NCI-H2081 (cell line): Measurements from ENCODE around the gene HSD11B1L.
A peak's percentile ranks its signal among the peaks of the same experiment; 100 is the strongest.

Experiments used
- DNase-seq, 2 experiments: peaks; one replicate each; lab custom pipeline; 2025; lab: John Stamatoyannopoulos, UW

Gene HSD11B1L

DNA sequence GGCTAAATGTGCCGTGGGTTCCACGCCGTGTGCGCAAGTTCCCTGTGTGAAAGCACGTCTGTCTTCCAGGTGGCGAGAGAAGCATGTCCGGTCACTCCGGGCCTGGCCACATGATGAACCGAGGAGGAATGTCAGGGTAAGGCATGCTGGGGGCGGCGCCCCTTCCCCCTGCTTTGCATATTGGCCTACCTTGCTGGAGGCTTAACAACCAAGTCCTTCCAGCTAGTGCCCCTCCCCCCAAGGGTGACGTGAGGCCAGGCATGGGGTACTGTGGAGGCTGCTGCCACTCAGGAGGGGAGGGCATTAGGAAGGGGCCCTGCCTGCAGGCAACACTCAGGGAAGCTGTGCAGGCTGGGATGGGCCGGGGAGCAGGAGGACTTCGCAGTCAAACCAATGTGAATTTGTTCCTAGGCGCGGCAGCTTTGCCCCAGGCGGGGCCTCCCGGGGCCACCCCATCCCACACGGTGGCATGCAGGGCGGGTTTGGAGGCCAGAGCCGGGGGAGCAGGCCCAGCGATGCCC lies 13.0 kb upstream of the HSD11B1L start:
- no peak for DNase-seq

DNA sequence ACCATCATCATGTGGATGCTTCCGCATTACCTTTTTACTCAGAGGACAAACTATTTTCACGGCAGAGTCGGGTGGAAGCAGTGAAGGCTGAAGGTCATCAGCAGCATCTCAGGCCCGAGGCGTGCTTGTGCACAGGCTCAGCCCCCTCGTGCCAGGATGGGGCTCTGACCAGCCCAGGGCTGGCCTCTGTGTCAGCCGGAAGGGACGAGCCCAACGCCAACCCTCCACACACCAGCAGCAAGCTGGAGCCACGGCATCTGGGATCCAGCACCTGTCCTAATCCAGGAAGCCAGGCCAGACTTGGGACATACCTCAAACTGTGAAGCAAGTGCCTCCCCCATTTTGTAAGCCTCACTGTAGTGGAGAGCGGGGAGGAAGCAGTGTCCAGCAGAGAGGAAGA lies 11.6 kb upstream of the HSD11B1L start:
- DNase-seq, result no peak

DNA sequence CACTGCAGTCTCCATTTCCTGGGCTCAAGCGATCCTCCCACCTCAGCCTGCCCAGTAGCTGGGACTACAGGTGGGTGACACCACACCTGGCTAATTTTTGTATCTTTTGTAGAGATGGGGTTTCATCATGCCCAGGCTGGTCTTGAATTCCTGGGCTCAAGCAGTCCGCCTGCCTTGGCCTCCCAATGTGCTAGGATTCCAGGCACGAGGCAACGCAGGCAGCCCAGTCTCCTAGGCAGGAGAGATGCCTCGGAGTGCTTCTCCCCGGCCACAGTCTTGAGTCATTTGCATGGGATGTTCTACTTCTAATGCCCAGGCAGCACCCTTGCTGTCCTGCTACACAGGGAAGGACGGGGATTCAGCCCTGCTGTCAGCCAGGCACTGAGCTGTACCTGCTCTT lies 9.2 kb upstream of the HSD11B1L start:
- DNase-seq, result no peak

DNA sequence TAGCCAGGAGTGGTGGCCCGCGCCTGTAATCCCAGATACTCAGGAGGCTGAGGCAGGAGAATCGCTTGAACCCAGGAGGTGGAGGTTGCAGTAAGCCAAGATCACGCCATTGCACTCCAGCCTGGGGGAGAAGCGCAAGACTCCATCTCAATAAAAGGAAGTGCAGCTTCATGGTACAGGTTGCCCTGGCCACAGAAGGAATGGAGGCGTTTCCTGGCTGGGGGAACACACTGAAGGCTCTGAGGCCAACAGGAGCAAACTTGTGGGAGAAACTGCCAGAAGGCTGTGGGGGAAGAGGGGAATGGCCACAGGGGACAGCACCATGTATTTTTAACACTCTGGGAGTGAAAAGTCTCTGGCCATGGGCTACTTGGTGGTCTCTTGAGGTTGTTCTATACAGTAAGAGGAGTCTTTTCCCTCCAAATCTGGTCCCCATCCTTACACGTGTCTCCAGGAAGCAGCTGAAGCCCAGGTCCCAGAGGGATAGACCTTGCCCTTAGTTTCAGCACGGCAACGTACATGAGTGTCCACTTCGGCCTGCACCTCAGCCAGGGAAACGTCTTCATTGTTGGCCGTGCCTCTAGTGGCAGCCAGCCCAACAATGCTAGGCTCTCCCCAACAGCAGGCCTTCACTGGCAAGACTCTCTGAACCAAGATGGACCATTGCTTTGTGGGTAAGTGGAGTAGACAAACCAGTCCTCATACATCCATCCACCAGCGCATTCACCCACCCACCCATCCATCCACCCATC lies 7.9 kb upstream of the HSD11B1L start:
- DNase-seq, result no peak

DNA sequence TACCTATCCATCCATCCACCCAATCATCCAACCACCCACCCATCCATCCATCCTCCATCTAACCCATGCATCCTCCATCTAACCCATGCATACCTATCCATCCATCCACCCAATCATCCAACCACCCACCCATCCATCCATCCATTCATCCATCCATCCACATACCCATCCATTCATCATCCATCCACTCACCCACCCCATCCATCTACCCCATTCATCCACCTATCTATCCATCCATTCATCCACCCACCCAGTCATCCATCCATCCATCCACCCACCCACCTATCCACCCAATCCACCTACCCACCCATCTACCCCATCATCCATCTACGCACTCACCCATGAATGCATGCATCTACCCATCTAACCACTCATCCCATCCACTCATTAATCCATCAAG lies 7.1 kb upstream of the HSD11B1L start:
- no peak for DNase-seq

DNA sequence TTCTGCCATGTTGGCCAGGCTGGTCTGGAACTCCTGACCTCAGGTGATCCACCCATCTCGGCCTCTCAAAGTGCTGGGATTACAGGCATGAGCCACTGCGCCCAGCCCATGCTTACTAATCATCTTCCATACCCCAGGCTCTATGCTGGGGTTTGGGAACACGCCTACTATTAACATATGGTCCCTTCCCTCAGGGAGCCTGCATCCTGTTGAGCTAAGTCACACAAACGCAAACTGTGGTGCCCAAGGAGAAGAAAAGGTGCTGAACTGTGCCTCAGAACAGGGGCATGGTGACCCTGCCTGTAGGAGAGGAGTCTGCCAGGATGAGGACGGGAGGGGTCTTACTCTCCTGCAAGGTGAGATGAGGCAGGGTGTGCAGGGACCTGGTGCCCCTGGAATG lies 6.1 kb upstream of the HSD11B1L start:
- DNase-seq, result no peak

DNA sequence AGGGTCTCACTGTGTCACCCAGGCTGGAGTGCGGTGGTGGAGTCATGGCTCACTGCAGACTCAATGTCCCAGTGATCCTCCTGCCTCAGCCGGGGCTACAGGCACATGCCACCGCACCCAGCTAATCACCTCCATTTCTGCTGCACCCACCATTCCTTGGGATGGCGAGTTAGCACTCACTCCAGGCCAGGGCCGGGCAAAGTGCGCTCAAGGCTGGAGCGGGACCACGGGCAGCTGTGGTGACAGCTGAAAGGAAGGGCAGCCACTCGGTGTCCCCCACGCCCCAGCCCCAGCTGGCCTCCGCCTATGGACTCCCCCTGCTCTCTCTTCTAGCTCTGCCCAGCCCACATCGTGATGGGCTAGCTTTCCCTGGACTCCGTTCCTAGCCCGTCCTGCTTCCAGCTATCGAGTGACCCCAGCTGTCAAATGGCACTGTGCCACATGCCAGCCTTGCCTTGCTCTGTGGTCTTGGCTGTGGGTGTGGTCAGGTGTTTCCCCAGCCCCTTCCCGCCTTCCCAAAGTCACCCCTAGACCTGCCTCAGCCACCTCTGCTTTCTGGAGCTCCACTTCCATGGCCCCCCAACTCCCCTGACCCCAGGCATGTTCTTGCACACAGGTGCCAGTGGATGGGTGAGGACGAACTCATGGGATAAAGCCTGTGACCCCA lies 4.6 kb upstream of the HSD11B1L start:
- no peak for DNase-seq

DNA sequence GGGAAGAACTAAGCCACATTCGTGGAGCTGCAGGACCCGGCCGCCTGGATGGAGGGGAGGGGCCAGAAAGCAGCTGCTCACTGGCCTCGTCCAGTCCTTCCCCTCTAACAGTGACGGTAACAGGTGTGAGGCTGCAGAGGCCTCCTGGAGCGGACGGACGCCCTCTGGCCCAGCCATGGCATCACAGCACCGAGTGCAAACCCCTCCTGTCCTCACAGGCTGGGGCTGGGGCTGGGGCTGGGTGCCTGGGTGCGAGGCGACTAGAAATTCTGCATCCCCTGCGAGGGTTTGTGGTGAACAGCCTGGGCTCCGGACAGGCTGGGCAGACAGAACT lies 4.1 kb upstream of the HSD11B1L start:
- no peak for DNase-seq

DNA sequence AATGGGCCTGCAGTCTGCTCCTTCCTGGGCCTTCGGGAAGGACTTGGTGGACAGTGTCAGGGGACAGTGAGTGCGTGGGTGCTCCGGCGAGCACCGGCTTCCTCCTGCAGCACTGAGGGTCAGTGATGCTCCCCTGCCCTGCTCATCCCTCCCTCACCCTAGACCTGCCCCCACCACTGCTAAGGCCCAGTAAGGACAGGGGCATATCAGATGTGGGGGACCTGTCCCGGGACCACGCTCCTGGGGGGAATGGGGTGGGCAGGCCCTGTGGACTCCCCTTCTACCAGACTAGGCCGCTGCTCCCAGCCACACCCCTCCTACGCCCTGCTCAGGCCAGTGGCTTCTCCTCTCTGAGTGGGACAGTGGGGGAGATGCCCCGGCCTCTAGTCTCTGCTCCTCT lies 3.7 kb upstream of the HSD11B1L start:
- no peak for DNase-seq

DNA sequence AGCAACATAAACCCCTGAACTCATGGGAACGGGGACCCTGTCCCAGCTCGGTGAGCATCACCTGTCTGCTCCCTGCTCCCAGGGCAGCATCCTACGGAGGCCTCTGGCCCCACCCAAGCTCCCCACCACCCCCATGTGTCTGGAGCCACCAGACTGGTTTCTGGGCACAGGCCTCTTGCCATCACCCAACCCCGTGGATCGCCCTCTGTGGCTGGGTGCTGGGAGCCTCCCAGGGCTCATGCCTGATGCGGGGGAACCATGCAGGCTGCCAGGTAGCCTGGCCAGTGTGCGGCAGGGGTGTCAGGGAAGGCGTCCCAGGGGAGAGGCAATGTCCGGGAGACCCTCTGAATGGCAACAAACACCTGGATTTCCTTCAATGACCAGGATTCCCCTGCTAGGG lies 3.2 kb upstream of the HSD11B1L start:
- no peak for DNase-seq

DNA sequence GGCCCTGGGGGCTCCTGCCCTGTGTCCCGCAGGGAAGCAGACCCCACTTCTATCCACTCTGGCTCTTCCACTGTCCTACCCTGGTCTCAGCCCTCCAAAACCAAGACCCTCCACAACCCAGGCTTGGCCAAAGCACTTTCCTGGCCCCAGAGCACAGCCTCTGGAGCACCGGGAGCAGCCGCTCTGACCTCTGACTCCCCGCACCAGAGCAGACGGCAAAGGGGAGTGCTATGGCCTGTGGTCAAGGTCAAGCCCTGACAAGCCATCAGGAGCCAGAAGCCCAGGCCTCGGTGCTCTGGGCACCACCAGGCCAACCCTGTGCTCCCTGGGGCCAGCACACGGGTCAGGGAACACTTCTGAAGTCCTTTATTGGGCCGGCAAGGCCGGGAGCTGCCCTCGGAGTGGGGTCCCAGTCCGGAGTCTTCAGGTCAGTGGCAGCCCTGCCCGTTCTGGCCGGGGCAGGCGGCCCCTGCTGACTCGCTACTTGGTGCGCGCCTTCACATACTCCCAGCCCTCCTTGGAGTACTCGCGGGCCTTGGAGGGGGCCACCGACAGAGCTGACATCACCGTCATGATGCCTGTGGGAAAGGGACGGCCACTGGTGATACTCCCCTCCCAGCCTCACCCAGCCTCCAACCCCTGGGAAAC lies 2.6 kb upstream of the HSD11B1L start:
- DNase-seq, result no peak

DNA sequence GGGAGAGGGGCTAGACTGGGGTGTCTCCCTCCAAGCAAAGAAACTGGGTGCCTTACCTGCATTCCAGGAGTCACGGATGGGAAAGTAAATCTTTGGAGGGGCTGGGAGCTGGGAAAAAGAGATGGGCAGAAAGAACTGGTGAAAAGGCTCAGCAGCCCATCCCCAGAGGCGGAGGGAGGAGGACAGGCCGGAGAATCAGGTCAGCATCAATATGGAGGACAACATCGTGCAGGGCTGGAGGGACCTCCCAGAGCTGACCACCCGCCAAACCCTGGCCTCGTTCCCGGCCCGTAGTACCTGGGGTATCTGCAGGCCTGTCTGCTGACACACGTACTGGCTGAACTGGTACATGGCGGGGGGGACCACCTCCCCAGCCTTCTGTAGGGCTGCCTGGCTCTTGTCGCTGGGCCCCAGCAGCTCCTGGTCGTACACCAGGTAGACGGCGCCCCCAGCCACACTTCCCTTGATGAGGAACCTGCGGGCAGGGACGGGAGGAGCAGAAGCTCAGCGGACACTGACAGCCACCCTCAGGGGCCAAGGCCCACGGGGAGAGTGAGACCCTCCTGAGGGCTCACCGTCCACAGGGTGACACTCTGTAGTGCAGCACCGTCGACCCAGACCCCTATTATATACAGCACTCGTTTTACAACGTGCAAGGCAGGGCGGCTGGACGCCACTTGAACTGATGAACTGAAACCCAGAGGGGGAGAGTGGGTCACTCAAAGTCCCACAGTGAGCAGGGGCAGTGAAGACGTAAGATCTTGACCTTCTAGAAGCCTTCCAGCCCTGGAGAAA lies 1.3 kb upstream of the HSD11B1L start:
- DNase-seq, result no peak

DNA sequence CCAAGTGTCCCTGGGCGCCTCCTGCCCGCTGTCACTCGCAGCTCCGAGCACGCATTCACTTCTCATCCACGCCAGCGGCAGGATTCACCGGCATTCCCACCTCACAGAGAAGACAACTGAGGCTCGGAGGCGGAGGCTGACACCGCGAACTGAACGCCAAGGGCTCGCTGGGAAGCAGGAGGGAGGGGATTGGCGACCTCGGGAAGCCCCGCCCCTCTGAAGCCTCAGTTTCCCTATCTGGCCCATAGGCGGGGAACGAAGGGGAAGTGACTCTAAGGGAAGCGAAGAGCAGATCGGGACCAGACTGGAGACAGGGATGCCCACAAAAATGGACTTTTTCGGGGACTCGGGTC lies 767 bp upstream of the HSD11B1L start:
- DNase-seq, result peak in 1 of 2 experiments; percentile 25

DNA sequence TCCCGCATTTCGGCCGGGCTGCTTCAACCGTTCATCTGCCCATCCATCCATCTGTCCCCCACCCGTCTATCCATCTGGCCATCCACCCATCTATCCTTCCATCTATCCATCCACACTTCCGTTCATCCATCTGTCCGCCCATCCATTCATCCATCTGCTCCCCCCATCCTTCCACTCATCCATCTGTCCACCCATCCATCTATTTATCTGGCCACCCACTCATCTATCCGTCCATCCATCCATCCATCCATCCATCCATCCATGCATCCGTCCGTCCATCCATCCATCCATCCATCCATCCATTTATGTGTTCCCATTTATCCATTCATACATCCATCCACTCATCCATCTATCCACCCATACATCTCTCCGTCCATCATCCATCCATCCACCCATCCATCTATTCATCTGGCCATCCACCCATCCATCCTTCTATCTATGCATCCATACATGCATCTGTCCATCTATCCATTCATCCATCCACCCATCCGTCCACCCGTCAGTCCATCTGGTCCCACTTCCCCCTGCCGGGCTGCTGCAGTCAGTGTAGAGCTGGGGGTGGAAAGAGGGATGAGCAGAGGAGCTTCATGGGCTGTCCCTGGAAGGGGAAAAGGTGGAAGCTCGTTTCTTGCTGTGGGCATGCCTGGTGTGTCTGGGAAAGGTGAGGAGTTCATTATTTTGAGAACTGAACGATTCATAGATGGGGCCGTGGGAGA lies 722 bp downstream of the HSD11B1L start:
- DNase-seq, result no peak

DNA sequence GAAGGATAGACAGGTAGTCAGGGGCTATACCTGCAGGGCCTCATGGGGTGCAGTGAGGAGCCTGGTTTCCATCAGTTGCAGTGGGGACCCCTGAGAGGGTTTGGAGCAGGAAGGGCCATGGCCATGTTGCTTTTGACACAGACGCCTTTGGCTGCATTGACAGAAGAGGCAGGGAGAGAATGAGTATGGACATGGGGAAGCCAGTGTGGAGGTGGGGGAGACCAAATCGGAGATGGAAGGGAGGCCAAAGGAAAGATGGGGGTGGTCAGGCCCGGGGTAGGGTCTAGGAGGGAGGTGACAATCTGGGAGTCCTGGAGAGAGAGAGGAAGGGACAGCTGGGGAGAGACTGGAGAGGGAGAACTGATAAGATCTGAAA lies 1.3 kb downstream of the HSD11B1L start:
- DNase-seq, result no peak

DNA sequence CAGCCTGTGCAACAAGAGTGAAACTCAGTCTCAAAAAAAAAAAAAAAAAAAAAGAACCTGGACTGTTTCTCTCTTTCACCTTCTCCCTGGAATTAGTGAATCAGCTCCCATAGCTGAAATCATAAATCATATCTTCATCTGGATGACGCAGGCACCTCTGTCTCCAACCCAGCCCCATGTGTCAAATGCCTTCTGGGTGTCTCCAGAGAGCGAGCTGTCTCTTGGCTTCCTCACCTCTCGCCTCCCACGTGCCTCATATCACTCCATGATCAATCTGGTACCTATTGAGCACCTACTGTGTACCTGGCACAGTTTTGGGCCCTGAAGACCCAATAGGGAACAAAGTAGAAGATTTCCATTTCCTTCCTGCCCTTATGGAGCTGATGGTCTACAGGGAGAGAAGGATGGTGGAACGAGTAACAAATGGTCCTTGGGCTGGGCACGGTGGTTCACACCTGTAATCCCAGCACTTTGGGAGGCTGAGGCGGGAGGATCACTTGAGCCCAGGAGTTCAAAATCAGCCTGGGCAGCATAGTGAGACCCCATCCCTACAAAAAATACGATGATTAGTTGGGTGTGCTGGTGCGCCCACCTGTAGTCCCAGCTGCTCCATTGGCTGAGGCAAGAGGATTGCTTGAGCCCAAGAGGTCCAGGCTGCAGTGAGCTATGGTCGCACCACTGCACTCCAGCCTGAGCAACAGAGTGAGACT lies 2.5 kb downstream of the HSD11B1L start:
- no peak for DNase-seq

DNA sequence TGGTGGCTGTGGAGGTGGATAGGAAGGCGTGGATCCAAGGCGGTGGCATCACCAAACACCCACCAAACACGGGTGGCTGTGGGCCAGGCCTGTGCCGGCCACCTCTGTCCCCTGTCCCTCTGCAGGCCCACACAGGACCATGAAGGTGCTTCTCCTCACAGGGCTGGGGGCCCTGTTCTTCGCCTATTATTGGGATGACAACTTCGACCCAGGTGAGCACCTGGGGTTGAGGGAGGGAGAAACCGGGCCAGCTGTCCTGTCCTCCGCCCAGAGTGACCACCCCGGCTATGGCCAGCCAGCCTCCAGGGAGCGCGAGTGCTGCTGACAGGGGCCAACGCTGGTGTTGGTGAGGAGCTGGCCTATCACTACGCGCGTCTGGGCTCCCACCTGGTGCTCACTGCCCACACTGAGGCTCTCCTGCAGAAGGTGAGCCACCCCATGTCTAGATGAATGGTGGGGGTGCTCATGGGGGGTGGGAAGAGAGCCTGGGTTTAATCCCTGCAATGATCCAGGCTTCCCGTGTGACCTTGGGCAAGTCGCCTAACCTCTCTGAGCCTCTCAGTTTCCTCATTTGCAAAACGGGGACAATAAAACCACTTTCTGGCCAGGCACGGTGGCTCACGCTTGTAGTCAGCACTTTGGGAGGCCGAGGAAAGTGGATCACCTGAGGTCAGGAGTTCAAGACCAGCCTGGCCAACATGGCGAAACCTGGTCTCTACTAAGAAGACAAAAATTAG lies 4.0 kb downstream of the HSD11B1L start:
- no peak for DNase-seq

DNA sequence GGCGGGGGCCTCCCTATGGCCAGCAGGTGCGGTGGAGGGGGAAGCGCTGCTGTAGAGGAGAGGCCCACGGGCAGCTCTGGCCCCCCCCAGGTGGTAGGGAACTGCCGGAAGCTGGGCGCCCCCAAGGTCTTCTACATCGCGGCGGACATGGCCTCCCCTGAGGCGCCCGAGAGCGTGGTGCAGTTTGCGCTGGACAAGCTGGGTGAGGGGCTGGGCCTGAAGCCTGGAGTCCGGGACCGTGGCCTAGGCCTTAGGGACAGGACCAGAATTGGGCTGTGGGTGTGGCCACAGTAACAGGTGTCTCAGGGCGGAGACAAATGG lies 5.5 kb downstream of the HSD11B1L start:
- DNase-seq, result no peak

DNA sequence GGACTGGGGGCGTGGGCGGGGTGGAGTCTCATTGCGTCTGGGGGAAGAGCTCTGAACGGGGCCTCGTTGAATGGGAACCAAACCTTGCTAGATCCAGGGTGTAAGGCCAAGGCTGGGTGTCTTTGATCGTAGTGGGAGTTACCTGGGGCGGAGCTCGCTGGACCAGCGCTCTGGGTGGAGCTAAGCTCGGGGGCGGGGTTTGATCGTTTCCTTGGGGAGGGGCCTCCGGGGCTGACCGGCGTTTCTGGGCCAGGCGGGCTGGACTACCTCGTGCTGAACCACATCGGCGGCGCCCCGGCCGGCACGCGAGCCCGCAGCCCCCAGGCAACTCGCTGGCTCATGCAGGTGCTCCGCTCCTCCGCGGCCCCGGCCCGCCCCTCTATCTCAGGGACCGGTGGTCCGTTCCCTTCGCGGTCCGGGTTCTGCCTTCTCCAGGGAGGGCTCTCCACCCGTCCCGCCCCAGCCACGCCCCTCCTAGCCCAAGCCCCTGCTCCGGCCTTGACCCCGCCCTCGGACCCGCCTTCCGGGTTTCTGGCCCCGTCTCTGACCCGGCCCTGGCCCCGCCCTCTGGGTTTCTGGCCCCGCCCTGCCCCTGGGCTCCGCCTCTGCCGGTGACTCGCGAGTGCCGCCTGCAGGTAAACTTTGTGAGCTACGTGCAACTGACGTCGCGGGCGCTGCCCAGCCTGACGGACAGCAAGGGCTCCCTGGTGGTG lies 6.0 kb downstream of the HSD11B1L start:
- DNase-seq, result peak; percentile 81 to 93
